GM12891 (cell line): Measurements from ENCODE around the gene UNC50.

Experiments used
- POLR2A ChIP-seq: IDR thresholded peaks from 2 replicates; pipeline ENCODE4 v1.6.1; 2011; ENCODE audit warnings: low read depth, low read length, control low read depth
- POLR2AphosphoS5 ChIP-seq: IDR thresholded peaks from 2 replicates; pipeline ENCODE4 v1.6.1; 2011; ENCODE audit warnings: low read depth, low read length, control low read depth
- POU2F2 ChIP-seq: IDR thresholded peaks from 2 replicates; pipeline ENCODE4 v1.6.1; 2011; ENCODE audit warnings: low read depth, mild to moderate bottlenecking, control low read depth, low read length, moderate library complexity
- SPI1 ChIP-seq: IDR thresholded peaks from 2 replicates; pipeline ENCODE4 v1.6.1; 2011; ENCODE audit warnings: low read depth, low read length, control low read depth
- TAF1 ChIP-seq: IDR thresholded peaks from 2 replicates; pipeline ENCODE4 v1.6.1; 2011; ENCODE audit warnings: low read depth, low read length, control low read depth

GRCh38 chr2:98658816-98659490 lies 50.6 kb downstream of the UNC50 start:
- TF ChIP-seq POU2F2, result no peak
- no peak for TF ChIP-seq POLR2A
- no peak for TF ChIP-seq TAF1
- no peak for TF ChIP-seq POLR2AphosphoS5
- no peak for TF ChIP-seq SPI1
